Muscle layer of duodenum (tissue), 2 donors: Measurements from ENCODE around the gene CXCL13.

Experiments used
- H3K27ac ChIP-seq: one replicate; pipeline ENCODE4 v1.7.0; 2013; ENCODE audit warnings: mild to moderate bottlenecking, low read length
- H3K27me3 ChIP-seq: one replicate; pipeline ENCODE4 v1.7.0; 2013; ENCODE audit warnings: low read depth, mild to moderate bottlenecking, control low read depth, low read length
- H3K36me3 ChIP-seq, 2 donors: one replicate each; pipeline ENCODE4 v1.7.0; 2013; ENCODE audit warnings: low read length in 2 of 2, control low read depth in 1 of 2, mild to moderate bottlenecking in 1 of 2; ENCODE audit not compliant: insufficient read depth in 2 of 2, control insufficient read depth in 1 of 2
- H3K4me1 ChIP-seq, 2 donors: one replicate each; pipeline ENCODE4 v1.7.0; 2013; ENCODE audit warnings: low read length in 2 of 2, mild to moderate bottlenecking in 2 of 2, control low read depth in 1 of 2, moderate library complexity in 1 of 2; ENCODE audit not compliant: insufficient read depth in 2 of 2, control insufficient read depth in 1 of 2
- H3K4me3 ChIP-seq, 2 donors: one replicate each; pipeline ENCODE4 v1.7.0; 2013; ENCODE audit warnings: low read length in 2 of 2, low read depth in 1 of 2, mild to moderate bottlenecking in 1 of 2
- H3K9me3 ChIP-seq, 2 donors: one replicate each; pipeline ENCODE4 v1.7.0; 2013; ENCODE audit warnings: low read length in 2 of 2, control low read depth in 1 of 2, mild to moderate bottlenecking in 1 of 2; ENCODE audit not compliant: control insufficient read depth in 1 of 2
- donor health status: healthy.

Gene CXCL13

DNA sequence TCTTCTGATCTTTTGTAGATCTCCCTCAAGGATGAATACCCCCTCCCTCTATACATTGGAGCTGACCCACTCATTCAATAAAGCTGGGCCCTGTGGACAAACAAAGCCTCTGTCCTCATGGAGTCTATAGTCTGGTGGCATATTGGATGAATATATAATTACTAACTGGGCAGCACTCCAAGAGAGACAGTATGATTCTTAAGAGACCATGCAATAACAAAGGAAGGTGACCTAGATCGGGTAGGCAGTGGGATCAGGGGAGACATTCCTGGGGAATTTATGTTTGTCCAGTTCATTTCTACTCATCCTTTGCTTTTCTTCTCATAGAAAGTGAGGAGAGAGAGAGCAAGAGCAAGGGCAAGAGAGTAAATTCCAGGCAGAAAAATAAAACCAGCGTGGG lies 23.5 kb upstream of the CXCL13 start:
- Histone ChIP-seq H3K4me3 (no peak overlapping the region), H3K4me1 (no peaks in the 10 kb centered on the region), H3K9me3 (no peaks in the 10 kb centered on the region), H3K27ac (no peak overlapping the region), H3K36me3 (no peaks in the 10 kb centered on the region), H3K27me3 (no peaks in the 10 kb centered on the region)

DNA sequence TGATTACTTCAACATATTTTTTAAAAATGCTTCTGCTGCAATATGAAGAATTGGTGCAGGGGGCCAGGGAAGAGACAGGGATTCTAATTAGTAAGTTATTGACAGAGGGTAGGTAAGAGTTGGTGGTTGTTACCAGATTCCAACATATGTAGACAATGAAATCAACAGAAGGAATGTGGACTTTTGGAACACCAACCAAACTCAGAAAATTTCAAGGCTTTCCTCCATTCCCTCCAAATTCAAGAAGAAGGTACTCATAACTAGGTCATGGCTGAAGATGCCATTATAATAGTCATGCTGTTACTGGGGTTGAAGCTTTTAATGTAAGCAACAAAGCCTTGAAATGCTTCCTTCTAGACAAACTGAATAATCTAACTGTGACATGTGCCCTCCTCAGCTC lies 22.9 kb upstream of the CXCL13 start:
- H3K27me3 ChIP-seq, result no peaks in the 10 kb centered on the region
- H3K27ac ChIP-seq, result no peak overlapping the region
- H3K9me3 ChIP-seq, result no peaks in the 10 kb centered on the region
- no peak overlapping the region for H3K4me3 ChIP-seq
- no peaks in the 10 kb centered on the region for H3K36me3 ChIP-seq
- no peaks in the 10 kb centered on the region for H3K4me1 ChIP-seq

DNA sequence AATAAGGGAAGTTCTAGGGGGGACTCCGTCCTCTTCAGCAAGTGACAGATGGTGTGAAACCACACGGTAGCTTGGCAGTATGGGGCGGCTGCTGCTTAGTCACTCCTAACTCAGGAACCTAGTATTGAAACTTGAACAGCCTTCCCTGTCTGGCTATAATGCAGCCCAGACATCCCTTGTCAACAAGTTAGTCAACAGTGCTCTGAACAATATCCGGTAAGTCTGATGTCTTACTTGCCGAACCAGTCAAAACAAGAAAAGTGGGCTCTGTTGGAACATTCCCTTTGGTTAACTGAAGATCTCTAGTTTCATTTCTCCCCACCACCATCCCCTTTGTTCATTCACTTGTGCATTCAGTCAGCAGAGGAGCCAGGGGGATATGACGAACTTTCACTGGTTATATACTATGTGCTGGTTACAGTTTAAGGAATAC lies 18.7 kb upstream of the CXCL13 start:
- no peak overlapping the region for H3K27ac ChIP-seq
- H3K36me3 ChIP-seq, result no peaks in the 10 kb centered on the region
- no peaks in the 10 kb centered on the region for H3K9me3 ChIP-seq
- H3K27me3 ChIP-seq, result no peaks in the 10 kb centered on the region
- H3K4me1 ChIP-seq, result no peaks in the 10 kb centered on the region
- H3K4me3 ChIP-seq, result no peak overlapping the region

DNA sequence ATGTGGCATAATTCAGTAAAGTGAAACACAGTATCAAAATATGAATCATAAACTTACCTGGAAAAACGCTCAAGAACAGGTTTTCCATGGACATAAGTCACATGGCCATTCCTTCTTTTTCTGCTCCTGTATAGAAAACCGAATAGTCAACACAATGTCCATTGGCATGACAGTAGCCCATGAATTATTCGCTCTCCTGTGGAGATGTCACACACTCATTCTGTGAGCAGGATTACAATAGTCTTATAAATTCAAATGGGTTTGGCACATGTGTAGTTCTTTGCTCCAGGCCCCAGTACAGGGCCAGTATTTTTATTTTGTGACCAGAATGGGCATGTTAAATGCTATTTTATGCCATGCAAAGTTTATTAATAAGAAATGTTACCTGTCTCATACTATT lies 15.1 kb upstream of the CXCL13 start:
- Histone ChIP-seq H3K4me3 (no peak overlapping the region), H3K9me3 (no peaks in the 10 kb centered on the region), H3K27me3 (no peaks in the 10 kb centered on the region), H3K36me3 (no peaks in the 10 kb centered on the region), H3K27ac (no peak overlapping the region), H3K4me1 (peaks cover 4% of the 10 kb centered on the region in 2 donors)

DNA sequence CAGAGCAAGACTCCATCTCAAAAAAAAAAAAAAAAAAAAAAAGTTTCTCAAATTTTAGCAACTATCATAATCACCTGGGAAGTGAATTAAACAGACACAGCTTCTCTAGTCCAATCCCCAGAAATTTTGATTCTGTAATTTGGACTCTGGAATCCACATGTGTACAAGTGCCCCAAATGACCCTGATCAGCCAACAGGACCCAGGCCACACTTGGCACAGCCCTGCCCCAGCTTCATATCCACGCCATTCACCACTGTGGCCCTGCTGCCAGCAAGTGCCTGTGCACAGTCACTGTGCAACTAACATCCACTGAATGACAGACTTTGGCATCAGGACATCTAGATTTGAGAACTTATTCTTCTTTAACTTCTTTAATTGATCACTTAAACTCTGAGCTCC lies 14.1 kb upstream of the CXCL13 start:
- H3K27ac ChIP-seq, result no peak overlapping the region
- H3K36me3 ChIP-seq, result no peaks in the 10 kb centered on the region
- H3K4me1 ChIP-seq, result peaks cover 4% of the 10 kb centered on the region in 2 donors
- no peaks in the 10 kb centered on the region for H3K27me3 ChIP-seq
- H3K4me3 ChIP-seq, result no peak overlapping the region
- no peaks in the 10 kb centered on the region for H3K9me3 ChIP-seq

DNA sequence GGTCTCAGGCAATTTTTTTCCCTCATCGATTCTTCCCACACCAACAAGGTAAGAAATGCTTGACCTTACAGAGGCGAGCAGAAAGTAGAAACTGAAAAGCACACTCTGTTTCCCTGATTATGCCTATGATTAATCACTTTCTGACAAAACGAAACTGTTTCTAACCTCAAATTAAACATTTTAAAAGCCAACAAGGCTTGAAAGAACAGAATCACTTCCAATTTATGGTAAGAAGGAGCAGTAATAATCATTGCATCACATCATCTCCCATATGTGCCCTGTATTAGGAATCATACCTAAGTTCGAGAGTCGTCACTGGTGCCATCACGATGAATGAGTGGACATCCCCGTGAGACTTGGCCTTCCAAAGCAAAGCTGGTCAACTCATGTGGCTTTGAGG lies 12.5 kb upstream of the CXCL13 start:
- H3K4me1 ChIP-seq, result peaks cover 4% of the 10 kb centered on the region in 2 donors
- H3K27me3 ChIP-seq, result no peaks in the 10 kb centered on the region
- H3K9me3 ChIP-seq, result no peaks in the 10 kb centered on the region
- no peak overlapping the region for H3K4me3 ChIP-seq
- H3K27ac ChIP-seq, result no peak overlapping the region
- no peaks in the 10 kb centered on the region for H3K36me3 ChIP-seq

DNA sequence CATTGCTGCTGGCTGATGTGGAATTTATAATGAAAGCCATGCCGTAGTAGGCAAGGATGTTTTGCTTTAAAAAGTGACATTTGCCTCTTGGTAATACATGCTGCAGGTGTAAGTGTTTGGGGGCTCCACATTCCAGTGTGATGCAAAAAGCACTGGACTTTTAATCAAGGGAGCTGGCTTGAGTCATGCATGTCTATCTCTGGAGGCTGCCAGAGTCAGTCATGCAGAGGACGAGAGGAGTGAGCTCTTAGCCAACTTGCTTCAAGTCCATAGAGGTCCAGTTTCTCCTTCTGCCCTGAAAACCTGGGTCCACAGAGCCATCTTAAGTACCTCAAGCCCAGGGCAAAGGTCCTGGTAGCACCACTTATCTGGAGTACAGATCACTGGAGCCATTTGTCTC lies 11.6 kb upstream of the CXCL13 start:
- H3K9me3 ChIP-seq, result no peaks in the 10 kb centered on the region

DNA sequence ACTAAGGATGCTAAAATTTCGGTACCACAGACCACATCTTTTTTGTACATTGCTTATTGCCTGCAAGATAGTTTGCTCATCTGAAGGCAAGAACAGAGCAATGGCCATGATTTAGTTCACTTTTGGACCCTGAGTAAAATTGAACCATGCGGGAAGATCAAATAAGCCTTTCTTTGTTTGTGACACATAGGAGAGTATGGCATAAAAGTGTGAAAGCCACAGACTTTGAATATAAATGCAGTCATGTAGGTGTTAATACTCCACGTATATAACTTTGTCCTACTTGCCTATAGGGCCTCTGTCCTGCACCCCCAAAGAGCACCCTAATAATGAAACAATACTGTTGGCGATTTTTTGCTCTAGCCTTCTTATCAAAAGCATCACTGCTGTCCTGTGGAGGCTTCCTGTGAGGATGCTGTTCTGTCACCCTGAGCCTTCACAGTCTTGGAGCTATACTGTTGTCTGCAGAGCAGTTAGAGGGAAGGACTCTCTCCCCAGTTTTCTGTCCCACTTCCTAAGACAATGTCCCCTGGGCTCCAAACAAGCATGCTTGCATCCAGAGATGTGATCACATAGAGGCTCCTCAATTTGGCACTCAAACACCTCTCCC lies 10.2 kb upstream of the CXCL13 start:
- Histone ChIP-seq H3K36me3 (no peaks in the 10 kb centered on the region), H3K4me3 (no peak overlapping the region), H3K27me3 (no peaks in the 10 kb centered on the region), H3K9me3 (no peaks in the 10 kb centered on the region), H3K27ac (no peak overlapping the region), H3K4me1 (peaks cover 4% of the 10 kb centered on the region in 2 donors)

More for the DNA sequence above, 11.6 kb upstream of the CXCL13 start:
- H3K4me3 ChIP-seq, result no peak overlapping the region
- H3K36me3 ChIP-seq, result no peaks in the 10 kb centered on the region
- H3K4me1 ChIP-seq, result peaks cover 4% of the 10 kb centered on the region in 2 donors
- no peak overlapping the region for H3K27ac ChIP-seq
- no peaks in the 10 kb centered on the region for H3K27me3 ChIP-seq

DNA sequence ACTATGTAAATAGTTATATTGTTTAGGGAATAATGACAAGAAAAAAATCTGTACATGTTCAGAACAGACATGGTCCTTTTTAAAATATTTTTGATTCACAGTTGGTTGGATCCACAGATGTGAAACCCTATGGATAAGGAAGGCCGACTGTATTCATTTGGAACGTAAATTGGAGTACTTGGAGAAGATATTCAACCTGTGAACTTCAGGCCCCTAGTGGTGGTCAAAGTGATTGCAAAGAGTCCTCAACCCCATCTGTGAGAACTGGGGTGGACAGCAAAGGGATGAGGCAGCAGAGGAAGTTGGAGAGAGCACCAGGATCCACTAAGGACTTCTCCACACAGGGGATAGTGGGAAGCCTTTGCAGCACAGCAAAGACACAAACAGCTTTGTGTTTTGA lies 6.2 kb upstream of the CXCL13 start:
- no peaks in the 10 kb centered on the region for H3K36me3 ChIP-seq
- no peaks in the 10 kb centered on the region for H3K9me3 ChIP-seq
- no peaks in the 10 kb centered on the region for H3K4me1 ChIP-seq
- H3K4me3 ChIP-seq, result no peak overlapping the region
- no peaks in the 10 kb centered on the region for H3K27me3 ChIP-seq
- no peak overlapping the region for H3K27ac ChIP-seq

DNA sequence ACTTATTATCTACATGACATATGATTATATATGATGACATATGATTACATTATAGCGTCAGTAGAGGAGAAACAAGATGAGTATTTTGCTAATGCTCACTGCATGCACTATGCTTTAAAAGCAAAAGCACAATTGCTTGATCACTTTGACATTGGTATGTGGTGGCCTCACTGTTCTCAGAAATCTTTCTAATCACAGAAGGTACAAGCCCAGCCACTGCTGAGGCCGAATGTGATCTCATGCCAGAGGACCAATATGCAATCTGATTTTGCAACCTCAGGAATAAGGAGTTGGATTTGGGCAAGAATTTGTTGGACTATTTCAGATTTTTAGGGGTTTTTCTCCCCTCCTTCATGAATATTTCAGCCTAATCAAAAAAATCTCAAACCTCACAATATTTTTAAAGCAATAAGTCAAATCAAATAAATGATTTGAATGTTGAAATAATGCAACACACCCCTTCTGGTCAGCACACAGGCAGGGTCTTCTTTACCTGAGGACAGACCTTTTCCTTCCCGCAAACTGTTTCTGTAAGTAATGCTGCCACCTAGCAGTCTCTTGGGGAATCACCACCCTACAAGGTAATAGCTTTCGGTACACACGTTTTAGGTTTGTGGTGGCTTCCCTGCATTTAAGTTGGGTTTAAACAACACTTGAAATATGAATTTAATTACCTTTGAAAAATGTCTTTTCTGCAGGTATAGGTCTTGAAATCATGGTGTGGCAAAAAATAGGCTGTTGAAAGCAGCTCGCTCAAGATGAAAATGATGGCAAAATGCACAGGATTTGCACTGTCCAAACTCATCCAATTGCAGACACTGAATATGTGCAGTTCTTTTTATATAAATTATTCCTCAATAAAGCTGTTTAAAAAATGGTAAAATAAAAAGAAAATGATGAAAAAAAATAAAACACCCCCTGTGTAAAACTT lies 4.8 kb upstream of the CXCL13 start:
- Histone ChIP-seq H3K4me1 (no peaks in the 10 kb centered on the region), H3K4me3 (no peak overlapping the region), H3K27me3 (no peaks in the 10 kb centered on the region), H3K27ac (no peak overlapping the region), H3K36me3 (no peaks in the 10 kb centered on the region), H3K9me3 (no peaks in the 10 kb centered on the region)

DNA sequence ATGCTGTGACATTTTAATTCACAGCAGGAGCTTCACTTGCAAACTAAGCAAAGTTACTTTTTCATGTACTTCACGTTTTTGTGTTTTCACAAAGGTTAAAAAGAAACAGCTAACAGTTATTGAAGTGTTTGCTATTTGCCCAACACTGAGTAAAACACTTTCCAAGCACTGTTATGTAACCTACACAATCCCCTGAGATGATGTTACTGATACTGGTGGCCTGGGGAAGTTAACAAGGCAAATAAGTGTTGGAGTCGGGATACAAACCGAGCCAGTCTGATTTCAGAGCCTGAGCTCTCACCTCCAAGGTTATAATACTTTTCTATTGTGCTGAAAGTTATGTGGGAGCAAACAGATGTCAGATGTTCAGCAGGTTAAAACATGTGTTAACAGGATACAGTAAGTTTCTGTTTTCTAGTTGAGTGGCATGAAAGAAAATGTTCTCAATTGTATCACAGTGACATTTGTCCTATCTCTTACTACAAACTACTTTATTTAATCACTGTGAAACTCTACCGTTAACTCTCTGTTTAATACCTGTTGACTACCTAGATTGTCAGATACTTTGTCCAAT lies 3.9 kb upstream of the CXCL13 start:
- Histone ChIP-seq H3K36me3 (no peaks in the 10 kb centered on the region), H3K27ac (no peak overlapping the region), H3K4me1 (no peaks in the 10 kb centered on the region), H3K4me3 (no peak overlapping the region), H3K9me3 (no peaks in the 10 kb centered on the region), H3K27me3 (no peaks in the 10 kb centered on the region)
